ENCODE measurements around the gene CDH4.
A peak's percentile ranks its signal among the peaks of the same experiment; 100 is the strongest.

Gene CDH4

GRCh38 chr20:61916318-61916891 is 664.3 kb downstream of the CDH4 start:
- DNase-seq, result no peak

- no peak for DNase-seq
Observed at GRCh38 chr20:61917474-61918145, 665.5 kb downstream of the CDH4 start.

GRCh38 chr20:61918548-61918947 is 666.5 kb downstream of the CDH4 start:
- DNase-seq, result no peak

GRCh38 chr20:61919239-61919638 is 667.2 kb downstream of the CDH4 start:
- no peak for DNase-seq

- no peak for DNase-seq
Observed at GRCh38 chr20:61919675-61920365, 667.8 kb downstream of the CDH4 start.

GRCh38 chr20:61922411-61922810 is 670.4 kb downstream of the CDH4 start:
- no peak for DNase-seq

- DNase-seq, result no peak
Observed at GRCh38 chr20:61922936-61923335, 670.9 kb downstream of the CDH4 start.

GRCh38 chr20:61923371-61924166 is 671.5 kb downstream of the CDH4 start:
- no peak for DNase-seq

GRCh38 chr20:61924211-61924857 is 672.3 kb downstream of the CDH4 start:
- no peak for DNase-seq

- DNase-seq, result no peak
Observed at GRCh38 chr20:61924858-61925554, 672.9 kb downstream of the CDH4 start.

- DNase-seq, result peak; percentile 42
Observed at GRCh38 chr20:61925555-61926252, 673.6 kb downstream of the CDH4 start.

- DNase-seq, result no peak
Observed at GRCh38 chr20:61926253-61926613, 674.2 kb downstream of the CDH4 start.

- DNase-seq, result no peak
Observed at GRCh38 chr20:61926796-61927192, 674.7 kb downstream of the CDH4 start.

- no peak for DNase-seq
Observed at GRCh38 chr20:61927193-61927825, 675.2 kb downstream of the CDH4 start.

GRCh38 chr20:61927826-61928541 is 675.9 kb downstream of the CDH4 start:
- no peak for DNase-seq

GRCh38 chr20:61929561-61929960 is 677.5 kb downstream of the CDH4 start:
- DNase-seq, result no peak

- no peak for DNase-seq
Observed at GRCh38 chr20:61929971-61930666, 678.1 kb downstream of the CDH4 start.

- no peak for DNase-seq
Observed at GRCh38 chr20:61930776-61931475, 678.9 kb downstream of the CDH4 start.

Data from NCI-H2029 (cell line).